Kidney (tissue), 14 donors: Measurements from ENCODE around the gene C13orf46. TPM values are rescaled to one million over a fixed set of nuclear protein-coding genes. Genes with fewer than 3 reads are reported as not detected.

ENCODE experiments used
- DNase-seq, 5 donors: peaks; one replicate each; pipeline ENCODE4 v3.0.0-alpha.2; 2013 to 2020
- FAIRE-seq: peaks from 2 replicates; lab custom pipeline; 2012; peaks lifted over from hg19 to GRCh38; lab: Jason Lieb, UNC
- H3K27ac ChIP-seq, 2 donors: one replicate each; pipeline ENCODE4 v1.7.0; 2013; ENCODE audit warnings: low read depth in 2 of 2, low read length in 2 of 2, inconsistent platforms in 1 of 2
- H3K27me3 ChIP-seq: one replicate; pipeline ENCODE4 v1.7.1; 2013; ENCODE audit warnings: low read length, inconsistent platforms; ENCODE audit not compliant: control insufficient read depth, insufficient read depth
- H3K36me3 ChIP-seq, 3 donors: one replicate each; pipeline versions ENCODE4 v1.7.0 to v1.7.1; 2013; ENCODE audit warnings: low read length in 3 of 3, control low read depth in 1 of 3, inconsistent platforms in 1 of 3; ENCODE audit not compliant: insufficient read depth in 3 of 3, control insufficient read depth in 2 of 3
- H3K4me1 ChIP-seq, 3 donors: one replicate each; pipeline versions ENCODE4 v1.7.0 to v1.7.1; 2013; ENCODE audit warnings: low read length in 3 of 3, inconsistent platforms in 1 of 3, low read depth in 1 of 3; ENCODE audit not compliant: control insufficient read depth in 2 of 3, insufficient read depth in 2 of 3
- H3K4me3 ChIP-seq, 3 donors: one replicate each; pipeline versions ENCODE4 v1.7.0 to v1.8.1; 2013; ENCODE audit warnings: low read length in 3 of 3, control low read depth in 1 of 3, inconsistent platforms in 1 of 3
- H3K9ac ChIP-seq, 3 donors: one replicate each; pipeline versions ENCODE4 v1.7.0 to v1.7.1; 2013; ENCODE audit warnings: low read length in 3 of 3, control low read depth in 1 of 3, inconsistent platforms in 1 of 3
- H3K9me3 ChIP-seq, 3 donors: one replicate each; pipeline versions ENCODE4 v1.7.0 to v1.7.1; 2013; ENCODE audit warnings: low read length in 3 of 3, control low read depth in 1 of 3, inconsistent platforms in 1 of 3; ENCODE audit not compliant: control insufficient read depth in 2 of 3, insufficient read depth in 1 of 3
- intact Hi-C: fragments of 100-400 bp; cut with DNase I; formaldehyde crosslinking; loops from one replicate; pipeline ENCODE4 v1.11.1; 2022
- polyA plus RNA-seq: library from polyadenylated mRNA; stranded (reverse); fragments of 350-450 nt; fragmentation: Illumina TruSeq; extraction: RNeasy Lipid Tissue Mini Kit (QIAGEN cat#74804); gene quantifications from one replicate; pipeline ENCODE4 v1.2.3, GENCODE V29; 2014; ENCODE audit warnings: low read depth, low replicate concordance; ENCODE audit not compliant: insufficient read depth
- total RNA-seq: library from RNA; stranded (reverse); fragmentation: NEBNext Ultra II Directional; extraction: Animal tissue kit (Norgen Biotek cat#: 25700); gene quantifications from one replicate; pipeline ENCODE4 v1.2.1, GENCODE V29; 2021
- TF ChIP-seq, protein P1 (sequence below): IDR thresholded peaks from 3 replicates; pipeline ENCODE4 v1.5.1; 2012; ENCODE audit warnings: mild to moderate bottlenecking, moderate library complexity, borderline replicate concordance; ENCODE audit not compliant: insufficient read depth; ENCODE audit errors: extremely low read depth
- donor health status: control.
- donor health status: control.
- donor health status: control.
- donor health status: control.
- donor health status: control.
- donor health status: DM: yes; HTN: yes; CAD: no.
- donor health status: Normal renal cell carcinoma (clear cell type).

Gene C13orf46
- total and polyA plus RNA-seq, 2 donors from 2014 or later, result 1.1 TPM; not detected in 1

DNA sequence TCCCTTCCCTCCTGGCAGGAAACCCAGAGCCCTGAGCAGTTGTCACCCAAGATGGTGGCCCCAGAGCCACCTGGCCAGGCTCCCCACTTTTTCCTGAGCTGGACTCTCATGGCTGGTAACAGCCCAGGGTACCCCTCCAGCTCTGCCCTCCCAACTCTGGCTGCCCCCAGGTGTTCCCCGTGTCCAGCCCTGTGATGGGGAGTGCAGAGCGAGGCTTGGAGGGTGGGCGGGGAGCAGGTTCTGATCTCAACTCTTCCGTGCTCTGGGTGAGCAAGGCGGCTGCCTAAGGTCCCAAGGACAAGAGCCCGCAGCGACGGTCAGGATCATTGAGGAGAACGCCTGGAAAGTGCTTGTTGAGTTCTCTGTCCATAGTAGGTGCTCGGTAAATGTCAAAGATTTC is 55.3 kb downstream of the C13orf46 start:
- H3K9ac ChIP-seq, result no peak overlapping the region
- H3K27ac ChIP-seq, result no peak overlapping the region
- FAIRE-seq, result no peak
- H3K9me3 ChIP-seq, result peaks cover 0 to 9% (median 0%) of the 10 kb centered on the region in 3 donors
- no peak overlapping the region for H3K4me3 ChIP-seq
- no peaks in the 10 kb centered on the region for H3K27me3 ChIP-seq
- no peaks in the 10 kb centered on the region for H3K4me1 ChIP-seq
- intact Hi-C loops, result no loop called here
- H3K36me3 ChIP-seq, result no peaks in the 10 kb centered on the region
- TF ChIP-seq, protein P1, sequence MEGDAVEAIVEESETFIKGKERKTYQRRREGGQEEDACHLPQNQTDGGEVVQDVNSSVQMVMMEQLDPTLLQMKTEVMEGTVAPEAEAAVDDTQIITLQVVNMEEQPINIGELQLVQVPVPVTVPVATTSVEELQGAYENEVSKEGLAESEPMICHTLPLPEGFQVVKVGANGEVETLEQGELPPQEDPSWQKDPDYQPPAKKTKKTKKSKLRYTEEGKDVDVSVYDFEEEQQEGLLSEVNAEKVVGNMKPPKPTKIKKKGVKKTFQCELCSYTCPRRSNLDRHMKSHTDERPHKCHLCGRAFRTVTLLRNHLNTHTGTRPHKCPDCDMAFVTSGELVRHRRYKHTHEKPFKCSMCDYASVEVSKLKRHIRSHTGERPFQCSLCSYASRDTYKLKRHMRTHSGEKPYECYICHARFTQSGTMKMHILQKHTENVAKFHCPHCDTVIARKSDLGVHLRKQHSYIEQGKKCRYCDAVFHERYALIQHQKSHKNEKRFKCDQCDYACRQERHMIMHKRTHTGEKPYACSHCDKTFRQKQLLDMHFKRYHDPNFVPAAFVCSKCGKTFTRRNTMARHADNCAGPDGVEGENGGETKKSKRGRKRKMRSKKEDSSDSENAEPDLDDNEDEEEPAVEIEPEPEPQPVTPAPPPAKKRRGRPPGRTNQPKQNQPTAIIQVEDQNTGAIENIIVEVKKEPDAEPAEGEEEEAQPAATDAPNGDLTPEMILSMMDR, result no peak
- no peak for DNase-seq

DNA sequence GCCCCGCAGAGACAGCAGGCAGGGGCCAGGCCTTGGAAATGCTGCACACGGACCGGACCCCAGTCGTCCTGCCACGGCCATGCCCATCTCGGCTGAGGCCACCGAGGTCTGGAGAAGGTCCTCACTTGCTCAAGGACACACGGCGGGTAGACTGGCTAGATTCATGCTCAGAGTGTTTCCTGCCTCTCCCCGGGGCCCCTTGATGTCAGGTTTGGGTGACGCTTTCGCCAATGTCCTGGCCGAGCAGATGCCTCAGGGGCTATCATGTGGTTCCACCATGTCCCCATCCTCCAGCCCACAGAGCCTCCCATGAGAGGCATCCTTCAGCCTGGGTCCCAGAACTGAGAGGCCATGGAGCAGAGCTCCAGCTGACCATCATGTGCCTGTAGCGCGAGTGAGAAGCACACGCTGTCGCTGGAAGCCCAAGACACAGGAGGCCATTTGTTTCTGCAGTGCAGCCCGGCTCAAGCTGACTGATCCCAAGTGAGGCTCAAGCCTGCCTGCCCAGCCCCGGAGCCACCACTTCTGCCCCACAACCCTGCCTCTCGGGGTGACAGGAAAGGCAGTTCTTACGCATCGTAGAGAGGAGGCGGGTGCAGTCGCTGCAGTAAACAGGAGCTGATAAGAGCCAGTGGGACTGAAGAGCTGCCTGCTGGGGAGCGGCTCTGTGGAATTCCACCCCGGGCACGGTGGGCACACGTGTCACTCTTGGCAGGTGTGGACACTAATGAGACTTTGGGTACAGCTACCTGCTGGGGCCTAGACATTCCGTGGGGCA is 56.1 kb downstream of the C13orf46 start:
- Histone ChIP-seq H3K9ac (no peak overlapping the region), H3K4me1 (no peaks in the 10 kb centered on the region), H3K36me3 (no peaks in the 10 kb centered on the region), H3K27ac (no peak overlapping the region), H3K9me3 (peaks cover 0 to 9% (median 0%) of the 10 kb centered on the region in 3 donors), H3K4me3 (no peak overlapping the region), H3K27me3 (no peaks in the 10 kb centered on the region)
- intact Hi-C loops, result no loop called here
- DNase-seq (peak in 1 of 5 donors; percentile 8), FAIRE-seq (no peak)
- TF ChIP-seq, protein P1, result no peak

DNA sequence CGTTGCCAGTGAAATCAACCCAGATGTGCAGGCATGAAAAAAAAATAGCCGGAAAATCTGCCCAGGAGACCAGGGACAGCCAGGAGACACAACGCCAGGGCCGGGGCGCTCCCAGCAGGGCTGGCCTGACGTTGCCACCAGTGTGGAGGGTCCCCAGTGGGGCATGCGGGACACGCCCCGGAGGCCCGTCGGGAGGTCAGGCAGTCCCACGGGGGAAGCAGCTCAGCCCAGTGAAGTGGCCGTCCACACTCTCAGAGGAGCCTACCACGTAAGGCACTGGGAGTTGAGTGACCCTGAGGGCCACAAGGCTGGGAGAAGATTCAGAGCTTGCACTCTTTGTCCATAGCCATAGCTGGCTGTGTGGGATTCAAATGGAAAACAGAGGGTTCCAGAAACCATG is 56.8 kb downstream of the C13orf46 start:
- intact Hi-C loops, result no loop called here
- FAIRE-seq, result no peak

More for the DNA sequence above, 56.8 kb downstream of the C13orf46 start:
- Histone ChIP-seq H3K9ac (no peak overlapping the region), H3K4me3 (no peak overlapping the region), H3K36me3 (no peaks in the 10 kb centered on the region), H3K27ac (no peak overlapping the region), H3K9me3 (peaks cover 0 to 7% (median 0%) of the 10 kb centered on the region in 3 donors), H3K27me3 (no peaks in the 10 kb centered on the region), H3K4me1 (no peaks in the 10 kb centered on the region)
- peak in 1 of 5 donors; percentile 6 for DNase-seq
- TF ChIP-seq, protein P1, result no peak
